GM19240 (cell line): Measurements from ENCODE around the gene CCDC188.

ENCODE experiments used
- DNase-seq: peaks from one replicate; pipeline ENCODE4 v3.0.0; 2011; ENCODE audit warnings: low spot score; ENCODE audit not compliant: insufficient read length

The CCDC188 gene

DNA sequence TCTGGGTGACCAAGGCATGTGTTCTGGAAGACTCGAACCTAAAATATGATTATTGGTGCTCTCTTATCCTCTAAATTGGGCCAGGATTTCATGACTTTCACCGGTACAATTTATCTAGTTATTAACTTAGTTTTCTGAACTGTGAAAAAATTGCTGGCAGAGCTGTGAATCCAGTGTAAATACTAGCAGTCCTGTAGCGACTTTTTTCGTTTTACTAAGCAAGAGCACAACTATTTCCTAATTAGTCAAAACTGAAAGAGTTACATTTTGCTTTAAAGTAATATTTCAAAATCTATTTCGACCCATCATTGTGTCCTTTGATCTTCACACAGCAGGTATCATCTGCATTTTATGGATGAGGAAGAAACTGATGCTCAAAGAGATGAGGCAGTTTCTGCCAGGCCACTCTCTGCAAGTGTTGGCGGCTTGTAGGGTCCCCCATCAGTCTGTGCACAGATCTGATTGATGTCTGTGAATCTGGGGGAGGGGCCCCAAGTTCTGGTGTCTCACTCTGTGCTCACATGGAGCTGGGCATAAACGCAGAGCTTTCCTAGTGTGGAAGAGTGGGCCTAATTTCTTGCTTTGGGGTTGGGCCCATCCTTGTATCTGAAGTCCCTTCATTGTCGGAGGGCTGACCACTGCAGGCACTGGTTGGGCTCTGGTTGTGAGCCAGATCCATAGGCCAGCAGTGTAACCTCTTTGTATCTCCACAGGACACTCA is 32.4 kb downstream of the CCDC188 start:
- DNase-seq = no peak

DNA sequence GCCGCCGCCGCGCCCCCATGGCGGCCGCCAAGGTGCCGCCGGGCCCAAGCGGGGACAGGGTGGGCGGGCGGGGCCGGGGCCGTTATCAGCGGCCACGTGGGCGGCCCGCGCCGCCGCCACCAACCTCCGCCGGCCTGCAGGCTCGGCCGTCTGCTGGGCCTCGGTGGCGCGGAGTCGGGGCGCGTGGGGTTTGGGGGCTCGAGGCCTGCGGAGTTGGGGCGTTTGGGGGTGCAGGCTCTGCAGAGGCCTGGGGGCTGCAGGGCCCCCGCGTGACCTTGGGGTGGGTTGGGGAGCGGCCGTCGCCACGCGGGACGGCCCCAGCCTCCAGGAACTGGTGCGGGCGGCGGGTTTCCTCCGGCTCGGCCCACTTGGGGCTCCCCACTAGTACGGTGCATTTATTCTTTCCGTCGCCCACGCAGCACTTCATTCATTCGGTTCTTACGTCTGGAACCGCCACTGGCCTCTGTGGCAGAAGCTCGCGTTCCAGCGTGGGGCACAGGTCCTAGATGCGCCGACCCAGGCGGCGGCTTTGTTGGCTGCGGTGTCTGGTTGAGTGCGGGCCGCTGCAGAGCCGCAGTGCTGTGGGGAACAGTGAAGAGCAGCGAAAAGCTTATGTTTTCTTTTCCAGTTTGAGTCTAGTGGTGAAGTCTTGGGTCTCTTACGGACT is 33.1 kb downstream of the CCDC188 start:
- peak; percentile 51 for DNase-seq

DNA sequence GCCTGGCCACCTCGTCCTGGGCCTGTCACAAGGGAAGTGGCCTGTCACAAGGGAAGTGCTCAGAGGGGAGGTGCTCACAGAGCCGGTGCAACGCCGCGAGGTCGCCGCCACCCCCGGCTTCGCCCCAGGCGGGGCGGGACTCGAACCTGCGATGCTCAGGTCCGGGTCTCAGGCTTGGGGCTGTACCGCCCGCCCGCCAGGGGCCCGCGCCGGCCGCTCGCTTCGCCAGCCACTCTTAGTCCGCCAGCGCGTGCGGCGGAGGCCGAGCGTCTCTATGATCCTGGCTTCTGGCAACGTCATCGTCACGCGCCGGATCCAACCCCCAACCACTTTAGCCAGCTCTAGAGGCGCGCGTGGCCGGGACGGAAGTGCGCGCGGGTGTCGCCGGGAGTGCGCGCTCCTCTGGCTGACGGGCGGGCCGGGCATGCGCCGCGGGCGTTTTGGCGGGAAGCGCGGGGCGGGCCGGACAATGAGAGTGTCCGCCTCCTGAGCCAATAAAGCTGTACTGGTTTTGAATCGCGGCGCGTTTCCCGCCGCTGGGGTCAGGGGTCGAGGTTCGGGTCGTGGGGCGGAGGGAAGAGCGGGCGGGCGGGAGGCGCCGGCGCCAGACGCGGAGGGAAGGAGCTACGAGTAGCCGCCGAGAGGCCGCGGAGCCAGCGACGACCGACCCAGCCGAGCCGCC is 33.8 kb downstream of the CCDC188 start, which contains the start of gene TRMT2A:
TRMT2A (minus strand) TSS at position 276 of the 682 bp plus-strand sequence. CDS start 320 bp downstream, outside the sequence.
- peak; percentile 98 for DNase-seq

DNA sequence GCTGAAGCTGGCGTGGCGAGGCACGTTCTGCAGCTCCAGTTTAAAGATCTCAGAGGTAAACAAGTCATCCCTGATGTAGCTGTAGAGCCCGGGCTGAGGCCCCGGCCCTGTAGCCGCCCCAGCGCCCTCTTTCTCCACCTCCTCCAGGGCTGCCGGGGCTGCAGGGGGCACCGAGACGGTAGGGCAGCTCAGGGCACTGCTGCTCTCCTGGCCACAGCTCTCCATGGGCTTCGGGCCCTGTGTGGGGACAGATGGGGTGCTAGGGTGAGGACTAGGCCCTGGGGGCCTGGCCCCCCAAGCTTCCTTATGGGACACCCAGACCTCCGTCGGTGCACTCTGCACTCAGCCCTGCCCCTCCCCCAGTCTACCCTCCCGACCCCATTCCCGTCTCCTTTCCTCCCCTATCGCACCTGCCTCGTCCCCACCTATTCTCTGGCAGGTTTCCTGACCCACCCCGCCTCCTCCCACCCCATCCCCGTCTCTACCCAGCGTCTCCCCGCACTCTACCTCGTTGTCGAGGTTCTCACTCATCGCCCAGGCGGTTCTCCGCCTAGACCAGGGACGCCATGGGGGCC is 34.4 kb downstream of the CCDC188 start:
- no peak for DNase-seq

DNA sequence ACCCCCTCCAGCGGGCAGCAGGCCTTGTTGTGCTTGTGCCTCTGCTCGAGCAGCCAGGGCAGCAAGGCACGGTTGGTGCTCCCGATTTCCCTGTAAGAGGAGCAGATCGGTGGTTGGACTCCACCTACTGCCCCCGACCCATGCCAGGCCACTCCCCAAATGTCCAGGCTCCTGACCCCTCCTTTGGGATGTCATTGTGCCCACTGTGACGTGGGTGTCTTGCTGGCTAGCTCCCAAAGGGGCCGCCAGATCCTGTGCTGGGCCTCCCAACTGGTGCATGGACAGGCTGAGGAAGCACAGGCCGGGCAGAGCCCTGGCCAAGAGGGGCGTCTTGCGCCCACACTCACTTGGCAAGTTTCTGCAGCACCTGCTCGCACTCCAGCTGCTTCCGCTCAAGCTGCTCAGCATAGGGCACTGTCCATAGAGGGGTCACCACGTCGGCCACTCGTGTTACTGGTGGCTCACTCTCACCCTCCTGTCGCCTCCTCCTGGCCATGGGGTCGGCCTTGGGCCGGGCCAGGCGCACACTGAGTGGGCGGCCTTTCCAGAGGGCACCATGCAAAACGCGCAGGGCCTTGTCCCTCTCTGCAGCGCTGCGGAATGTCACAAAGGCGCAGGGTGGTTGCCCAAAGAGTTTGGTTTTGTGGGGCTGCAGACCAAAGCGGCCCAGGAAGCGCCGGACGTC is 35.0 kb downstream of the CCDC188 start, which contains the start of gene RANBP1:
RANBP1 (plus strand) TSS at position 414 of the 685 bp plus-strand sequence; CDS start at position 495, 81 bp downstream.
- no peak for DNase-seq

DNA sequence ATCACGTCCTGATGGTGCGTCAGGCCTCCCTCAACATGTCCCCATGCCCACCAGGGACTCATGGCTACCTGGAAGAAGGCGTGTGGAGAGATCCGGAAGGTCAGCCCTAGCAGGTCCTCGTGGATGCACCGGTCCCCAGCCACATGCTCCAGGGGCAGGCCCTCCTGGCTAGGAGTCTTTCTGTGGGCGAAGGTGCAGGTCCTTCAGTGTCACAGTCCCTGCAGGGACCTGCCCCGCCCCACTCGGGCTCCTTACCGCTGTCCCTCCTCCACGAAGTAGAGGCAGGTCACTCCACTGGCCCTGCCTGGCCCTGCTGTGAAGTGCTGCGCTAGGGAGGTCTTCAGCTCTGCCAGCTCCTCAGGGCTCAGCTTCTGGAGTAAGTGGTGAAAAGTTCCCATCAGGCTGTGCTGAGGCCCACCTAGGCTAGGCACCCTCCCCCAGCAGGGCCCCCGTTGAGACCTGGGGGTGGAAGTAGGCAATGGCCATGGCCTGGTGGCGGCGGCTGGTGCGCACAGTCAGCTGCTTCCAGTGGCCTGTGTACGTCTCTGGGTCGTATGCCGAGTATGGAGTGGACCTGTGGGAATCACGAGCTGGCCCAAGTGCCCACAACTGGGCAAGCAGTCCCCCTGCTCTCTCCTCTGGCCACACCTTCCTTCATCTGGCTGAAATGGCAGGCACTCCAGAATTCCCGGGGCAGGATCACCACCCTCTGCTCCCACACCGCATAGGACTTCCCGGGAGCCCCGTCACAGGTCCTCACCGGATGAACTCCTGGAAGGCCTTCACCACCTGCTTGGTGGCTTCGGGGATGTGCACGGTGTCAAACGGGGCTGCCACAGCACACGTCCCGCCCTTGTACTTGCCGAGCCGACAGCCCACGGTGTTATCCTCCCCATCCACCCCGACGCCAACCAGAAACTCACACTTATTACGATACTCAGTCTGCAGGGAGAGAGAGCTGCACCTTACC is 36.1 kb downstream of the CCDC188 start:
- no peak for DNase-seq

DNA sequence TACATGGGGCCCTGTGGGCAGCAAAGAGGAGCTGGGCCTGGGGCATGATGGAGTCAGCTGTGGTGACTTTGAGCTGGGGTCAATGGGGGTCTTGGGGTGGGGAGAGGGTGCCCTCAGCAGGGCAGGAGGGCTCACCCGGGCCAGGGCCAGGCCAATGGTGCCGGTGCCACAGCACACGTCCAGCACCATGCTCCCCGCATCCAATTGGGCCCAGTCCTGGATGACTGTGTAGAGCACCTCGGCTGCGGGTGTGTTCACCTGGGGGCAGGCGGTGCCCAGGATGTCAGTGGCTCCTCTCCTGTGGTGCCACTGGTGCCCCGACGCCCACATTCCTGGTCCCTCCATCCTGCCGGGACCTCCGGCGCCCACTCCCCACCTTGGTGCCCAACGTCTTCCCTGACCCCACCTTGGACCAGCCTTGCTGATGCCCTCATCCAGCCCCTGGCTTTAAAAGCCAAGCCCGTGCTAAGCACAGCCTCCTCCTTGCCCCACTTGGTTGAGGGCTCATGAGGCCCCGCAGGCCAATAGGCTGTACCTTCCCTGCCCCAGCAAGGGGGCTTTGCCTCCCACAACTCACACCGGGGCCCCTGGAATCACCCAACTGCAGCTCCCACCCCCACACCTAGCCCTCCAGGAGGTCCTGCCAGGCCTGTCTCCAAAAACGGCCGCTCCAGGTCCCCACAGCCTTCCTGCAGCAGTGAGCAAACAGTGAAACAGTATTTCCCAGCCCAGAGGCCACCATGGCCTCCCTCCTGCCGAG is 37.1 kb downstream of the CCDC188 start:
- no peak for DNase-seq

DNA sequence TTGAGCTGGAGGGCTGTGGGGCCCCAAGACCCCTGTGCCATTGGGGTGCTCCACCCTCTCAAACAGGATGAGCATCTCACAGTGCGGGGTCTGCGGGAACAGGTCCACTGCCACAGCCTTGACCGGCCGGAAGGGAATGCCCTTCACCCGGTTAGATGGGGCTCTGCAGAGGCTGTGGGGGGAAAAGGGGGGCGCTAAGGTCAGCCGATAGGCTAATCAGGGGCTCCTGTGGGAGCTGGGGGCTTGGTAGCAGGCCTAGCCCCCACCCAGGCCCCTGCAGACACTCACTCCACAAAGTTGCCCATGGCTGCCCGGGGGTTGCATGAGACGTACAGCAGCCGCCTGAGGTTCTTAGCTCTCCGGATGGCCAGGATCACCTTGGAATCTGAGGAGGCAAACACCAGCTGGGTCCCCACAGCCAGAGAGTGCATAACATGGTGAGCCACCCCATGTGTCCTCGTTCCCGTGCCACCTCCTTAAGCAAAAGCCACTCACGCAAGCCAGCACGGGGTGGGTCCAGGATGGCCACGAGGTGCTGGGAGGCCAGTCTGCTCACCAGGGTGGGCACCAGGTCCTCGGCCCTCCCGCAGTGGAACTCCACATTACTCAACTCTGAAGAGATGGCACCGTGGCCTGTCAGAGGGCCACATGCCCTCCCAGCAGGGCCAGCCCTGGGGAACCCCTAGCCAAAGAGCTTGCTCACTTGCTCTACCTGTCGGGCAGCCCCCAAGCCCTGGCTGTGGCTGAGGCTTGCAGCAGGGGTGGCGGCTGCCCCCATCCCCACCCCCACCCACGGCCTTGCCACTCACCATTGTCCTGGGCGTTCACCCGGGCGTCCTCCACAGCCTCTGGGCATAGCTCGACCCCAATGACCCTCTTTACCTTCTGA is 38.0 kb downstream of the CCDC188 start:
- DNase-seq = no peak

DNA sequence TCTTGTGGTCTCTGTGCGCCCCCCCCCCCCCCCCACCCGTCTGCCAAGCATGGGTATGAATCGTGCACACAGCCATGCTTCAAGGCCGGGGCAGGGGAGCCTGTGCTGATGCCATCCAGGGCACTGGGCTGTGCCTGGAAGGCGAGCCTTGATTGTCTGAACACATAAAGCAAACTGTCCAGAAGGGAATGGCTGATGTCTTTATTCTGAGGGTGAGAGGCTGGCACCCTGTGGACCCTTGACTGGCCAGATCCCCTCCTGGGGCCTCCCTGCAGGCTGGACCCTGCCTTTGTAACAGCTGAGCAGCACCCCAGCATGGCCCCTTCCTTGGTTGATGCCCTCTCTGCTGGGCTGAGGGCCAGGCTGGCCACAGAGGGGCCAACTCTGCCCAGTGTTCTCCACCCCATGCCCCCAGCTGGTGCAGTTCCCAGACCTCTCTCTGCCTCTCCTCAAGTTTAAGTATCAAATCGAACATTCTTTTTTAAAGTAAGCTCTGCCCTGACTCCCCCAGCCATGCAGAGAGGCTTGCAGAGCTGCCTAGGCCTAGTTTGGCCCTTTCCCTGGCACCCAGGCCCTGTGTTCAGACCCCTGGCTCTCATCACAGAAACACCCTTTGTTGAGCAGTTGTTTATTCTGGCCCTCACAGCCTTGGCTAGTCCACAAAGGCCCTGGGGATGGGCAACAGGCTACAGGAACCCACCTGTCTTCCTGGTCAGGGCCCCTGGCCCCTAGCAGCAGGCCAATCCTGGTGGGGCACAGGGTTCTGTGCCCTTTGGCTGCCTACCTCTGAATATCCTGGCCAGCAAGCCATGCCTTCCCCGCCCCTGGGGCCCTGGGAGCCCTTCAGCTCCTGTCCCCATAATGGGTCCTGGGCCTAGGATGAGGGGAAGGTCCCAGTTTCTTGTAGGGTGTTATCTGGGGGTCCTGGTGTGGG is 38.9 kb downstream of the CCDC188 start:
- DNase-seq = no peak

DNA sequence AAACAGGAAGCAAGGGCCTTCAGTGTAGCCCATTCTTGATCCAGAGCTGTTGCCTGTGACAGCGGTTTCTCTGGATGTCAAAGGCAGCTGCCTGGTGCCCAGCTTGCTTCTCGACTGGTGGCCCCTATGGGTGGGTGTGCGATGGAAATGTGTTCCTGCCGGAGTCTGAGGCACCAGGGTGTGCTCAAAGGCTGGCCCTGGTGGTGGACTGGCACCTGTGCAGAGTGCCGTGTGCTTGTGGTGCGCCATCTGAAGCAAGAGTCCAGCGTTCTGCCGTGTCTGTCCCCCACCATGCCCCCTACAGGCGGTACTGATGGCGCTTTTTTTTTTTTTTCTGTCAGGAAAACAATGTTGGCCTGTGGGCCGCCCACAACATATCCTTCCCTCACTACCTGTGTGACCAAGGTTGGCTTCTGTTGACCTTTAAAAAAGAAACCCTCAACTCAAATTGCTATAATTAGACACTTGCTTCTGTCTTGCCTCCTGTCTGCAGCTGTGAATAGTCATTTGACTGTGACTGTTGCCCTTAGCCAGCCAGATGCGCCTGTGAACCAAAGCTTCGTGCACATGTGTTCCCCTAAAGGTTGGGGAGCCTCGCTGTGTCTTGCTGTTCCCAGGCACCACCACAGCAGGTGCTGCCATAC is 39.7 kb downstream of the CCDC188 start:
- DNase-seq = no peak

DNA sequence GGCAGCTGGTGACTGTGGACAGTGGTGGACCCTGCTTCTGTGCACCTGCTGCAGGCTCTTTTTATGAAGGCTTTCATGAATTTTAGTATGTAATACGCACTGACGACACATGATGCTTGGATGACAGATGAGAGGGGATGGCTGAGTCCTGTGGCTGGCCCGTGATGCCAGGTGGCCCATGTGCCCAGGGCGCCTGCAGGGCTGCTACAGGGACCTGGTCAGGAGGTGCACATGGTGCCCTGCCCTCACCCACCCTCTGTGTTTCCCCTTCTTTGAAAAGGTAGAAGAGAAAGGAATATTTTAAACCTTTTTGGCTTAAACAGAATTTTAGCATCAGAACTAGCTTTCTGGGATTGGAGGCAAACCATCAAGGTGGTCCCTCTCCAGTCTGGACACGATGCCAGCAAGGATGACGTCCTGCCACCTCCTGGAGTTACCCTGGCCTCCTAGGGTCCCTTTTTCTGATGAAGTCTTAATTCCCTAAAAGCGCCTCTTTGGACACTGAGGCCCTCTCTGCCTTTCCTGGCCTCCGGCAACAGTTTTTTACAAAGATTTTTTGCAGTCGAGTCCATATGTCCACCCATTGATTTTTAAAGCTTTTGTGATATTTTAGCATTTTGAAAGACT is 40.4 kb downstream of the CCDC188 start:
- no peak for DNase-seq

DNA sequence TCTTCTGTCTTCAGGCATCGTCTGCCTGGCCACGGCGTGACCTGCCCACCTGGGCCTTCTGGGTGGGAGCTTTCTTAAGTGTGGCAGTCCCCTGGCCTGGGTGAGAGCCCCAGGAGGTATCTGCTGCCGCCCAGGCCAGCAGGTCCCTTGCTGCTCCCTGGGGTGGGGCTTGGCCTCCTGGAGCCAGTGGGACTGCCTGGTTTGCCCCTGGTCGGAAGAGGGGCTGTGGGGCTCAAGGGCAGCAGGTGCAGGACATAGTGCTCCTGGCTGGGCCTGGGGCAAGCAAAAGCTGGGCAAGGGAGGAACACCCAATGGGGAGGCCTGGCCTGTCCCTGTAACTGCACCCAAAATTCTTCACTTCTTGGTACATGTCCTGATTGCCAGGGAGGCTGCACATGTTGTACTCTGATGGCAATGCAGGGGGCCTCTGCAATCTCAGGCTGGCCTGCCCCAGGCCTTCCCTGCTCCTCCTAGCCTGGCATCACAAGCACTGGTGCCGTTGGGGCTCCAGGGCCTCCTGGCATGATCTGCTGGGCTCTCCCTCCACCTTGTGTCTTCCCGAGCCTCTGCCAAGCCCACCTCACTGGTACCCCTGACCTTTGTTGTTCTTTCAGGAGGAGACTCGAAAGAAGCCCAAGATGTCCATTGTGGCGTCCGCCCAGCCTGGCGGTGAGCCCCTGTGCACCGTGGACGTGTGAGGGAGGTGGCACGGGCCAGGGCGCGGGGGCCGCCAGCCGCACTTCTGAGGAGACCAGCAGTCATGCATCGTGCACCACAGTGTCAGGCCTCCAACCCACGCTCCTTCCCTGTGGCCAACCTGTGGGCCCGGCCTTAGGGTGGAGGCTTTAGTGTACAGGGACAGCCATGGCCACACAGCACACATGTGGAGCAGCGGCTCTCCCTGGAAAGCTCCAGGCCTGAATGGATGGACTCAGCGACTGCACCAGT is 41.2 kb downstream of the CCDC188 start:
- no peak for DNase-seq

DNA sequence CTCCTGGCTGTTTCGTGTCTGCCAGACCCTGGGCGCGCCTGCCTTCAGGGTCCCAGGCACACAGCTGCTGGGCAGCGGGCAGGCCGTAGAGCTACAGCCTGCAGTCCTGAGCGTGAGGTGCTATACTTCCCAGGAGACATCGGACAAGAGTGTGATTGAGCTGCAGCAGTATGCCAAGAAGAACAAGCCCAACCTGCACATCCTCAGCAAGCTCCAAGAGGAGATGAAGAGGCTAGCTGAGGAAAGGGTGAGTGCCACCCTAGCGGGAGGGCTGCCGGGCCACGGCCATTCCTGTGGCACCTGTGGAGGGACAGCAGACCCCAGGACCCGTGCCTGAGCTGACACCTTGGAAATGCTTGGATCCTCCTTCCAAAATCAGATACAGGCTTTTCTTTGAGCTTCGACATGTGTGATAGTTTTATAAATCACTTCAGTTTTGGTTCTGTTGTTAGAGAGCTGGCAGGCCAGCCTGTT is 42.1 kb downstream of the CCDC188 start:
- no peak for DNase-seq

DNA sequence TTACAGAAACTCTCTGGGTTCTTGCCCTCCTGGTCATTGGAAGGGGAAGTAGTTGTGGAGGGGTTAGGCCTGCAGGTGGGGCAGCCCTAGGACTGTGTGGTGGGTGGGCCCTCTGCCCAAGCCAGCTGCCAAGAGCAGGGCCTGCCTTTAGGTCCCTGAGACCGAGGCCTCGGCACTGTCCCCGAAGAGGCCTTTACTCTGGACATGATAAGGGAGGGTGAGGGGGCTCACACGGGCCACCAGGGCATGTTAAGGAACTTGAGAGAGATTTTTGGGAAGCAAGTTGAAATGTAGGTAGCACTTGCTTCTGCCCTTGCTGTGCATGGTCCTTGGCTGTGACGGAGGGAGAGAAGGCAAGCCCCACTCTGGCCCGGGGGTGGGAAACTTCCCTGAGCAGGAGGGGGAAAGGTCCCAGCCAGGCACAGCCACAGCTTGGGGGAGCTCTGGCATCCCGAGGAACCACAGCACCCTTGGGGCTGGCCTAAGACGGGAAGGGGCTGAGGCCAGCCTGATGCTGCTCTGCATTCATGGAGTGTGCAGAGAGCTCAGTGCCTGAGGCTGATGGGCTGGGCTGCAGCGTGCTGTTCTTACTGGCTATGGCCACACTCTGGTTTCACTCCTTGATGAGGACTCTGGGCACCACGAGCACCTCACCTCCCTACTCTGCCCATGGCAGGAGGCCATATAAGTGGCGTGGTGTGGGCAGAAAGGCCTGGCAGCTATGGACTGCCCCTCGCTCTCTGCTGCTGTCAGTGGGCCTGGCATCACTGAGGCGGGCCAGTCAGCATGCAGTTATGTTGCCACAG is 42.7 kb downstream of the CCDC188 start:
- no peak for DNase-seq
